Left renal cortex interstitium (tissue), 4 donors: ENCODE data around the gene KCNQ1. TPM values are rescaled to one million over a fixed set of nuclear protein-coding genes. Genes with fewer than 3 reads are reported as not detected.

ENCODE experiments used
- DNase-seq, 4 donors: peaks; one replicate each; pipeline ENCODE4 v3.0.0-alpha.2; 2013; ENCODE audit warnings: low read depth in 4 of 4, low spot score in 2 of 4, missing footprints in 1 of 4
- polyA plus RNA-seq, 4 donors: library from polyadenylated mRNA; unstranded; fragments of 120-200 nt; gene quantifications; one replicate each; pipeline ENCODE4 v1.2.1, GENCODE V29; 2013; ENCODE audit not compliant: insufficient read length in 4 of 4

KCNQ1 gene
- polyA plus RNA-seq, 4 donors, result 10.4 to 14.8 (median 13.1) TPM

DNA sequence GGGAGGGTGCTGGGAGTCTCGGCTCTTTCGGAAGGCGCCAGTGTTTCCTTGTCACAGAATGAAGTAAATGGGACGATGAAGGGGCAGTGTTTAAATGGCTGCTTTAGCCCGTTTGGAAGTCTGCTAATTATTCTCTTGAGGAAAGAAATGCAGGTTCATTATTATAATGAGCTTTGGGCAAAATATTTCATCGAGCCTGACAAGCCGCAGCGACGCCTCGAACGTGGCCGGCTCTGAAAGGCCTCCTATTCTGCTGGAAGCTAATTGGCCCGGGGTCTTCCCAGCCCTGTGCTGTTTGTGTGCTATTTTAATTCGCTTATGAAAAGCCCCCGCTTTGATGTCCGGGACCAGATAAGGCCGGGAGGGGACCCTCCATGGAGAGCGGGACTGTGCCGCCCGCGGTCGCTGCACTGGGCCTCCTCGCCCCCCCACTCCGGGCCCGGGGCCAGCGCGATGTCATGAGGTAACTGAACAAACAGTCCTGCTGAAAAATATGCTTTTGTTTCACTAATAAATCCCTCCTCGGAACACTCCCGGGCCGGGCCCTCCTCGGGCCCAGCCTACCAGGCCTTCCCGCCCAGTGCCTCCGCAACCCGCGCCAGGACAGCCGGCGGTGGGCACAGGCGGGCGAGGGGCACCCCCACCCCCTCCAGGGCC lies 362.3 kb downstream of the KCNQ1 start:
- peak in 1 of 4 donors; percentile 54 for DNase-seq

DNA sequence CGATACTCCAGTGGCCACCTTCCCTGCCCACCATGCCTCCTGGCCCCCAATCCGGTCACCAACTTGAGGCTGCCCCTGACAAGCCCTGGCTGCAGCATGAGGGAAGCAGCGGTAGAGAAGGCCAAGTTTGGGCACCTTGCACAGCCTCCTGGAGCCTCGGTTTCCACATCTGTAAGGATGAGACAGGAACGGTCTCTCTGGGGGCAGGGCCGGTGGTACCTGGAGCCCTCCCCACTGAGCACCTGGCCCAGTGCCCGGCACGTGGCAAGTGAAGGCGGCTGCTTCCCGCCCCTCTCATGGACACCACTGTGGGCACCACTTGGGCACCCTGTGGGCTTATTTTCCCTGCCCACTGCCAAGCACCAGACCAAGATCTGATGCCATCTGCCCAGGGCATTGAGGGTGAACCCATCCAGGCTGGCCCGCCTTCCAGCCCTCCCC lies 363.0 kb downstream of the KCNQ1 start:
- no peak for DNase-seq

DNA sequence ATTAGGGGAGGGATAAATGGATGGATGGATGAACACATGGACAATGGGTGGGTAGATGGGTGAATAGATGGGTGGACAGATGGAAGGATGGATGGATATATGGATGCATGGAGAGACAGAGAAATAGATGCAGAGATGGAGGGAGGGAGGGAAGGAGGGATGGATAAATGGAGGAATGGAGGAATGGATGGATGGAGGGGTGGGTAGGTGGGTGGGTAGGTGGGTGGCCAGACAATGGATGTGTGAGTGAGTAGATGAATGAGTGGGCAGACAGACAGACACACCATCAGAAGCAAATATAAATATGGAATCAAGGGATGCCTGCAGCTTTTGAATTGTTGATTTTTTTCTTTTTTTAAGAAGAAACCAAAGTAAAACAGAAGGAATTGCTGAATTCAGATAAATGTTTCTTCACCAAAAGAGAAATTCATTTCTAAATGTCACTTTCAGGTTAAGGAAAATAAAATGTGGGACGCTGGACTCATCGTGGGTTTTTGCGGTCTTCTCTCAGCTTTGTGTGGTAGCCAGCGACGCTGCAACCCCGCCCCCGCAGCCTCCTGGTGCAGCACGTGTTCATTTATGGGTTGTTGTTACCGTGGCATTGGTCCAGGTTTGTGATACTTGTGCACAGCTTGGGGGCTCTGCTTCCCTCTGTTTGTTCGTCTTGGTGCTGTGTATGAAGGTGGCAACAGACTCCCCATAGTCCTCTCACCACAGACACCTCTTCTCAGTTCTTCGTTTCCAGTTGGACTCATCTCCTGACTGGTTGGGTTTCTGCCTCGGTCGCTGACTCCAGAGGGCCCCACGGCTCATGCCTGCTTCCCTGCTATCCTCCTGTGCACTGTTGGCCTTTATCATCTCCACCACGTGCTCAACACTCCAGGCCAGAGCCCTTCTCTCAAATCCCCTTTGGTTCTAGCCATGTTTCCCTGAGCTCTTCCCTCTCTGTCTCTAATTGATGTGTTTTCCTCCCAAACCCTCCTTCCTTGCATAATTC lies 364.3 kb downstream of the KCNQ1 start:
- no peak for DNase-seq

DNA sequence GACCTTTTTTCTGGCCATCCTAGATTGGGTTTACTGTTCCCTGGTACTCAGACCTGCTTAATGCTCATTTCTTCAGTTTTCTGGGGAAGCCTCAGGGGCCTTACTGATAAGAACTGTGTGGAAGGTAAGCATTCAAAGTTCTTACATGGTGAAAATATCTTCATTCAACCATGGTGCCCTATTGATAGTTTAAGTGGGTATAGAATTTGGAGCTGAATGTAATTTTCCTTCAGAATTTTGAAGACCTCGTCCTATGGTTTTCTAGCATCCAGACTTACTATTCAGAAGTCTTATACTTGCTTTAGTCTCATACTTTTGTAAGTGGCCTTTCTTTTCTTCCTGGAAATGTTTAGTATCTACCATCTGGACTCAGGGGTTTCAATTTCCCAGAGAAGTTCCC lies 365.0 kb downstream of the KCNQ1 start:
- no peak for DNase-seq

DNA sequence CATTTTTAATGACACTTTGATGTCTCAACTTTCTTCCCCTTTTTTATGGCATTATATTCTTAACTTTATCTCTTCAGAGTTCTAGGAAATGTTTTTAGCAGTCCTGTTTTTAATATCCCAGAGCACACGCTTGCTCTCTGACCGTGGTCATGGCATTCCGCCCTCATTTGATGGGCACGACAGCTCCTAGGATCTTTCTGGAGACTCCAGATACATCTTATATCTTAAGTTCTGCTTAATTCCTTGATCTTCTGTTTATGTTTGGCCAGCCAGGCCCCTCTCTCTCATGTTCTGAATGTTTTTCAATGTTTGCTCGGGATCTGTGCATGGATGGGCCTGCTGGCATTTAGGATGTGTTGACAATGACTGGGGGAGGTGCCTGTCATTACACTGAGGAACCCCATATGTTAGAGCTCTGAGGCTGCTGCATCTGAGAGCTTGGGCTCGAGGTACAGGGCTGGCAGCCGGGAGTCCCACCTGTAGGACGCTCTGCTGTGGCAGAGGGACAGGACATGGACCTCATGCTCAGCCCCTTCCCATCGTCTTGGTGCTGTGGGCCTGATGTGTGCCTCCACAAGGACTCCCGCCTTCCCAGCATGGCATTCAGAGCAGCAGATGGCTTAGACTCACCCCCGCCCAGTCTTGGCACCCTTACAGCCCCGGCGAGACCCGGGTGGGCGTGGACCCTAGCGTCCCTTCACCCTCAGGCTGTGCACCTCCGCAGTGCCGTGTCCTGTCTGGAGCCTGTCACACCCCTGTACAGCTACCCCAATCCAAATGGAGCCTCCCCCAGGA lies 365.8 kb downstream of the KCNQ1 start:
- DNase-seq, result no peak

DNA sequence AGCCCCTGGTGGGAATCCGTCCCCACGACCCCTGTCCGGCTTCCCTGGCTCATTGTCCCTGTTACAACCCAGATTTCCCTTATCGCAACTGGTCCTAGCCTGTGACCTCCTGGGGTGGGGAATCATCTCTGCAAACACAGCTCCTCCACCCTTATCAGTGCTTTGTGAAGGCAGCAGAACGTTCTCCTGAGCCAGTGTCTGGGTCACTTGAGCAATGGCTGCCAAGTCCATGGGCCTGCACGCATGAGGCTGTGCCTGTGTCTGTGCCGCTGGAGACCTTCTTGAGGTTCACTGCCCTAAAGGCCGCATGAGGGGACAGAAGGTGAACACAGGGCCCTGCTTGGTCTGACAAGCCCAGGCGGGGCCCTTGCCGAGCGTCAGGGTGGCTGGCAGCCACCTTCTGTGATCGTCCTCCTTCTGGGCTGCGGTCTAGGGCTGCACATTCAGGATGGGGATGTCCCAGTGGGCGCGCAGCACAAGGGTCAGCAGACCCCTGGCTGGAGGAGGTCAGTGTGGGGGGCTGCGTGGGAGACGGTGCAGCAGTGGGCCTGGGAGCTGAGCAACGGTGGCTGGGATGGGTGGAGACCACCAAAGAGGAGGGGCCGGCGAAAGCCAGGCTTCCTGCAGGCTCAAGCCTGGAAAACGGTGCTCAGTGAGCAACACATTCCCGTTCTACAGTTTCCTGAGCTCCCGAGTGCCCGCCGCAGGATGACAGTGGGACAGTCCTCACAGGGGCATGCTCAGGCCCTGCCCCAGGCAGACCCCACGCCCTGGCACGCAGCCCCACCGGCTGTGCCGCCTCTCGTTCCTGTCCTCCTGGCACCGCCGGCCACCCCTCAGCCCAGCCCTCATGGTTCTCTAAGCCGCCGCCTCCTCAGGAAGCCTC lies 366.6 kb downstream of the KCNQ1 start:
- no peak for DNase-seq

DNA sequence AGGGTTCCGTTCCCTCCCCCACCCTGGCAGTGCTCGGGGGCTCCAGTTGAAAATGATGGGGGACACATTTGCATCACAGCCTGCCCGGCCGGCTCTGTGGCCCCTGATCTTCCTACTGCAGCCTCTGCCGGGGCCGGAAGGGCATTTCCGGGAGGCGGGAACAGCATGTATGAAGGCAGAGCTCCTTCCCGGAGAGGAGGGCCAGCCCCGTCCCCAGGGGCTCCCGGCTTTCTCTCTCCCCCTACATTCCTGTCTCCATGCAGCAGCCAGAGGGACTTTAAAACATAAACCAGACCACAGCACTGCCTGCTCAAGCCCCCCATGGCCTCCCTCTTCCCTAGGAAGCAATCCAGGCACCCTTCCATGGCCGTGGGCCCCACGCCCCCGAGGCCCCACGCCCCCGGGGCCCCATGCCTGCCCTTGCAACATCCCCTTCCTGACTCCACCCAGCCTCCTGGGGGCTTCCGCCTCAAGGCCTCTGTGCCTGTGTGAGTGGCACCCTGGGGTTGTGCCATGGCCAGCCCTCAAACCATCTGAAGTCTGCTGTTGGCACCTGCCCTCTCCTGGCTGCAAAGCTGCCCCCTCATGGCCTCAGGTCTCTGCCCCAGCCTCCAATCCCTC lies 367.7 kb downstream of the KCNQ1 start:
- DNase-seq, result peak in 3 of 4 donors; percentile 59 to 71 (median 62)

DNA sequence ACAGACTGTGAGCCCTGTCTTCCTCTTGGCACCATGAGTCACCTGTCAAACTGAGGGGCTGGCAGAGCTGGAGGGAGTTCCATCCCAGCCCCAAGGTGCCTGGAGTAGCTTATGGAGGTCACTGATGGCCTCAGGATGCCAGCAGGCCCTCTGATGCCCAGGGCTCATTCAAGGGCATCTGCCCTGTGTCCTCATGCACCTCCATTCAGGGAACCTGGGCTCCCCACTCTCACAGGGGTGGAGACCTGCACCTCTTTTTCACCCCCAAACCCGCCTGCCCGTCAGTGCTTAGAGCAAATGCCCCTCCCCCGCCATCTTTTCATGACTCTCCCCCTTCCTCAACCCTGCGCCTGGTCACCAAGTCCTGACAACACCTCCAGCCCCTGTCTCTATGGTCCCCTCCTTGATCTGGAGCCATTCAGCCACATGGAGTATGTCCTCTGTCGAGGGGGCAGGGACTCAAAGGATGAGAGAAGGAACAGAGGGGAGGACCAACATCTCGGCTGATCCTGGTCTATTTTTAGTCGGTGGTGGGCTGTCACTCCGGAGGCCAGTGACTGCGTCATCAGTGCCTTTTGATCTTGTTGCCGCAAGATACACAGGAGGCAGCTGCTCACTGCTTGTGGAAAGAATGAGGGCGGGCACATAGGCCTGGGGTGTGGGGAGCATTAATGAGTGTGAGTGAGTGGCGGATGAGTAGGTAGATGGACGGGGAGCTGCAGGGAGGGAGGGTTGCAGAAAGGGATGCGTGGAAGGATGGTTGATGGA lies 368.5 kb downstream of the KCNQ1 start:
- DNase-seq, result peak in 1 of 4 donors; percentile 50

DNA sequence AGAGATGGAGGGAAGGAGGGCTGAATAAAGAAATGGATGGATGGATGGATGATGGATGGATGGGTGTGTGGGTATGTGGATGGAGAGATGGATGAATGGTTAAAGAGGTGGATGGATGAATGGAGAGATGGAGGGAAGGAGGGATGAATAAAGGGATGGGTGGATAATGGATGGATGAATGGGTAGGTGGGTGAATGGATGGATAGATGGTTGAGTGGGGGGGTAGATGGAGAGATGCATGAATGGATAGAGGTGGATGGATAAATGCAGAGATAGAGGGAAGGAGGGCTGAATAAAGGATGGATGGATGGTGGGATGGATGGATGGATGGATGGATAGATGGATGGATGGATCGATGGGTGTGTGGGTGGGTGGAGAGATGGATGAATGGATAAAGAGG lies 369.2 kb downstream of the KCNQ1 start:
- DNase-seq, result no peak

DNA sequence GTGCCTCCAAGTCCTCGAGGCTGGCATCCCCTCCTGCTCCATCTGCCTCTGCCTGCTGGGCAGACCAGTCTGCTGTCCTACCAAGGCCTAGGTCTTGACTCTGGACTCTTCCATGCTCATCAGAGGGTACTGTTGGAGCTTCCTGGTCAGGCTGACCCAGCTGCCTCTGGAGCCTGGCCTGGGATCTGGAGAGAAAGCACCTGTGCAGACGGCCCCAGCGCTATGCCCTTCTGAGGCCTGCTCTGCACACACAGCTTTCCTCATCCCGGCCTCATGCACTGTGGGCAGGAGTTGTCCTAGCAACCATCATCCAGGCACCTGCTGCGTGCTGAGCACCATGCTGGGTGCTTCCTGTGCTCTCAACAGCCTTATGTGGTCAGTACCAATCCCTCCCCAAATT lies 369.9 kb downstream of the KCNQ1 start:
- no peak for DNase-seq

DNA sequence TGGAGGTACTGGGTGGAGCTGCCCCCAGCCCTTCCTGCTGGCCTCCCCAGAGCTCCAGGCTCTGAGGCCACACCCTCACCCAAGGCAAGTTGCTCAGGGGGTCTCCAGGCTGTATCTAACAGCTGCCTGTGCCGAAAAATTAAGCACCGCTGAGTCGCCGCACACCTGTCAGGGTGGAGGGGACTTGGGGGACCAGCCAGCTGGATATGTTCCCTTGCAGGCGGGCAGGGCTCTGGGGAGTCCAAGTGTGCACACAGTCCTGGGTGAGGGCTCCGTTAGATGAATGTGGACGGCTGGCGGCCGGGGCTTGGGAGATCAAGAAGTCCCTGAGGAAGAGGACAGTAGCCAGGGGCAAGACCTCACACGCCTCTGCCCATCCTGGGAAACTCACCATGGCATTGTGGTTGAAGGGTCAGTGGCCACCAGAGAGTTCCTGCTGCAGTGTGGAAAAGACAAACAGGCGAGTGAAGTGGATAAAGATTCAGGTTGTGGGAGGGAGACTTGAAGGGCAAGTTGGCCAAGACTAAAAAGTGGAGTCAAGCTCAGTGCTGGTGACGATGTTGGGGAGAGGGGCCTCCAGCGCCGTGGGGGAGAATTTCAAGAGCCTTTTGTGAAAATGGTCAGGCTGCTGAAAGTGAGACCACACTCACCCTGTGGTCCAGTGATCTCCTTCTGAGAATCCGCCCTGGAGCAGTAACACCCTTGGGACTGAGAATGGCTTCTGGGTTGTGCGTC lies 371.1 kb downstream of the KCNQ1 start:
- no peak for DNase-seq

DNA sequence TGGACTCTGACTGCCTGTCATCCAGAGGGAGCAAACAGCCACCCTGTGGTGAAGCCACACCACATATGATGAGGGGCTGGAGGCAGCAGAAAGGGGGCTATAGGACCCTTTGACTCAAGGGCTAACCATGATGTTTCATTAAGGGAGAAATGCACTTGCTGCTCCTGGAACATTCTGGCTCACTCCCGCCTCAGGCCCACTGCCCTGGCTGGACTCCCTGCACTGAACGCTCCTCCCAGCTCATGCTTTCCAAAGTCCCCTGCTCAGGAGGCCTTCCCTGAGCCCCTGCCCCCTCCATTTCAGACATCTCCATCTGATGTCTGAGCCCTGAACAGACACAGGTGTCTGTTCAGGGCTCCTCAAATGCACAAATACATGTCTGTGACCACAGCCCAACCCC lies 371.7 kb downstream of the KCNQ1 start:
- no peak for DNase-seq

DNA sequence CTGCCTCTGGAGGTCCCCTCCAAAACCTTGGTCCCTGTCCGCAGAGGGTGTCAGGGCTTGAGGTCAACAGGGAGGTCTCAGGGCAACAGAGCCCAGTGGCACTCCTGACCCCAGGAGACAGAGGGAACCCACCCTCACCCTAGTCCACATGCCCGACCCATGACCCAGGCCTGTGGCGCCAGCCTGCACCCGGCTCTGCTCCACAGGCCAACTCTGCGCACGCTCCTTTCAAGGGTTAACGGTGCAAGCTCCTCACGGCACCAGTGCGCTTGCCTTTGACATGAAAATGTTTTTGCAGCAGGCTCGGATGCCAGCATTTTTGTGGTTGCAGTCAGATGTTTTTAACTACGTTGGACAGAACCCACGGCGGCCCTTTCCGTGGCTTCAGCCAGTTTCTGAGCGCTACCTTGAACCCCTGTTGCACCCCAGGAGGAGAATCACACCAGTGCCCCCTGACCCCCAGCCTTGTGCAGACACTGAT lies 372.2 kb downstream of the KCNQ1 start:
- DNase-seq, result no peak

DNA sequence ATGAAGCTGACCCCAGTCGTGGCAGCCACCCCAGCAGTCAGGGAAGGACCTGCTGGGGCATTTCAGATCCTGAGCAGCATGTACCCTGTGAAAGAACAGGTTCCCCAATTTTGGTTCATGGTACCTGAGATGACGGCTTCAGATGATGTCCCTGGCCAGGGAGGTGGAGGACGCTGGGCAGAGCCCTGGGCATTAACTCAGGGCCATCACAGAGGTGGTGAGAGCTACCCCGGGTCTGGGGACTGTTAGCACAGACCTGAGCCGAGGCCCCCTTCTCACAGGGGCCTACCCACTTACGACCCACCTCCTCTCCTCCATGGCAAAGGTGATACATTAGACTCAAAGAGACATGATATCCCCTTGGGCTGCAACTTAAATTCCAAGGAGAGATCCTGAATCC lies 372.6 kb downstream of the KCNQ1 start:
- DNase-seq, result no peak

DNA sequence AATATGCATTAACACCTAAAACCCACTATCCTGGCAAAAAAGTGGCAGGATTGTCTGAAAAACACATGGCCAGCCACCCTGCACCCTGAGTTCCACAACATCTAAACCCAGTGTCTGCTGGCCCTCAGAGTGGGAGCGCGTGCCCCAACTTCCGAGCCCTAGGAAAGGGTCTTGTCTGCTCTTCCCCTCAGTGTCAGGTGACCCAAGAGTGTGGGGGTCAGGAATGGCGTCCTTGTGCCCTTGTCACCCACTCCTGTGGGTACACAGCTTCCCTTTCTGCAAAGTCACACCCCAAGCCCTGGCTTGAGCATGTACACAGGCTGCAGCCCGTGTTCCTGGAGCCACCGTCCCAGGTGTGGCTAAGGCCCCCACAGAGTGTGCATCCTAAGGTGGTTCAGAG lies 373.2 kb downstream of the KCNQ1 start:
- DNase-seq, result no peak

DNA sequence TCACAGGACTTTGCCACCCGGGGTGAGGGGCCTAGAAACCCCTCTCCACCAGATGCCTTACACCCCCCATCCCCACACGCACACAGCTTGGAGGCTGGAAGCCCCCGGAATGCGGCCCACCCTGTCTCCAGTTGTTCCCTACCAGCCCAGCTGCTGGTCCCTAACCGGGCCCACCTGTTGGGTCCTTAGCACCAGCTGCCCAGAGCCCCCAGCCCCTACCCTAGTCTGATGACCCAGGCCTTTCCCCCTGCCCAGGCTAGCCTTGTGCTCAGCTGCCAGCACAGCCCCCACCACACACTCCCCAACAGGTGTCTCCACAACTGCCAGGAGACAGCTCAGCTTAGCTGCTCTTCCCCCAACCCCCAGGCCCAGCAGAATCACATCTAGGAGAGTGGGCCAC lies 373.7 kb downstream of the KCNQ1 start:
- DNase-seq, result no peak

DNA sequence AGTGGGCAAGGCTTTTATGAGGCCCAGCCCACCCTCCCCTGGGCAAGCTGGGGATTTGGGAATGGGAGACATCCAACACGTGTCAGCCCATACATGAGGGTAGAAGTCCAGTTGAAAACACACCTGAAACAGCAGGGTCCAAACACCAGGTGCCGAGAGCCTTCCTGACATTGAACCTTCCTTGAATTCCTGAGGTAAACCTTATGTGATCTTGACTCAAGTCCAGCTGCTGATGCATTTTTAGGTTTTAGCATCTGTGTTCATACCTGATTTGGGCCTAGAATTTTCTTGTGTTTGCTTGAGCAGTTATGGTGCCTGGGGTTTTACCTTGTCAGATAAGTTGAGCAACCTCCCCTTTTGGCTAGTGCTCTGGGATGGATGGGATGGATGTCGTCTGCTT lies 374.5 kb downstream of the KCNQ1 start:
- DNase-seq, result no peak

DNA sequence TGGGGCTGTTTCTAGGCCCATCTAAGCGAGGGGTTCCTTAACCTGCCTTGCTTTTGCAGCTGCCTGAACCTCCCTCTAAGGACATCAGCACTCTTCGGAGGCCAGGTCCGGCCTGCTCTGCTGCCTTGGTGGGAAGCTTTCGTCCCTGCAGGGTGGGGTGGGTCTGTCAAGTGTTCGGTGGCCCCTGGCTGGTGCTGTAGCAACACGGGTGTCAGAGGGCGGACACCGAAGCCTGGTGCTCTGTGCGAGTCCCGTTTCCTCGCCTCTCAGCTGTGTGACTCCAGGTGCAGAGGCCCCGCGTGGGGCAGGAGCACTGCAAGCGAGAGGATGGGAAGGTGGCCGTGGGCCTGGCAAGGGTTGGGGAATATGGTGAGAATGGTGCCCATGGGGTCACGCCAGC lies 376.2 kb downstream of the KCNQ1 start:
- no peak for DNase-seq
